A673 (cell line): Measurements from ENCODE around the gene TERB1. TPM values are rescaled to one million over a fixed set of nuclear protein-coding genes. Genes with fewer than 3 reads are reported as not detected.

Source experiments
- BruUV-seq: library from RNA; stranded (reverse); fragments of 400-500 nt; replicated peaks from 2 replicates; lab custom pipeline; 2021; lab: Mats Ljungman, UMichigan
- CTCF ChIA-PET: fragments of 300-600 bp; sonication (Branson Sonifier 250); formaldehyde crosslinking; loops from one replicate; lab custom pipeline; 2022; ENCODE audit warnings: antibody characterized with exemption; lab: Charles Lee
- POLR2A ChIA-PET: fragments of 300-600 bp; sonication (Branson Sonifier 250); formaldehyde crosslinking; loops from one replicate; lab custom pipeline; 2022; ENCODE audit warnings: antibody characterized with exemption; ENCODE audit not compliant: low non-redundant PET; lab: Charles Lee
- DNase-seq: peaks from one replicate; pipeline ENCODE4 v3.0.0-alpha.2; 2015; ENCODE audit warnings: low spot score
- H3K27ac ChIP-seq: fragments of 200-600 bp; sonication (generic); 2 replicates; pipeline ENCODE4 v1.5.1; 2016; ENCODE audit warnings: mixed run types, low read depth, mild to moderate bottlenecking, mixed read lengths, antibody characterized with exemption, low read length; ENCODE audit not compliant: poor library complexity, severe bottlenecking
- H3K27me3 ChIP-seq: fragments of 200-600 bp; sonication (generic); replicated peaks from 2 replicates; pipeline ENCODE4 v1.6.1; 2017; ENCODE audit warnings: mixed run types, low read depth, mild to moderate bottlenecking, mixed read lengths, antibody characterized with exemption, low read length; ENCODE audit not compliant: insufficient read depth, poor library complexity
- H3K36me3 ChIP-seq: fragments of 200-600 bp; sonication (generic); 2 replicates; pipeline ENCODE4 v1.6.1; 2016; ENCODE audit warnings: mixed run types, mild to moderate bottlenecking, mixed read lengths, antibody characterized with exemption, low read length; ENCODE audit not compliant: insufficient read depth, poor library complexity, severe bottlenecking
- H3K4me1 ChIP-seq: fragments of 200-600 bp; sonication (generic); 2 replicates; pipeline ENCODE4 v1.6.1; 2017; ENCODE audit warnings: mixed run types, mild to moderate bottlenecking, mixed read lengths, antibody characterized with exemption, low read length; ENCODE audit not compliant: insufficient read depth, poor library complexity, severe bottlenecking
- H3K4me3 ChIP-seq: fragments of 200-600 bp; sonication (generic); 2 replicates; pipeline ENCODE4 v1.5.1; 2016; ENCODE audit warnings: low read depth, mixed run types, mild to moderate bottlenecking, mixed read lengths, low read length; ENCODE audit not compliant: poor library complexity, severe bottlenecking
- H3K9me3 ChIP-seq: fragments of 200-600 bp; sonication (generic); 2 replicates; pipeline ENCODE4 v1.6.1; 2016; ENCODE audit warnings: mixed run types, low read depth, mild to moderate bottlenecking, mixed read lengths, antibody characterized with exemption, low read length; ENCODE audit not compliant: poor library complexity, severe bottlenecking
- CTCF ChIP-seq: fragments of 300-800, 200-600 bp; sonication (generic); conservative IDR thresholded peaks from 2 replicates; pipeline ENCODE4 v1.5.1; 2017; ENCODE audit warnings: low read depth, mild to moderate bottlenecking, antibody characterized with exemption, low read length, moderate library complexity, mixed read lengths
- EZH2 ChIP-seq: fragments of 200-600 bp; sonication (generic); IDR thresholded peaks from 2 replicates; pipeline ENCODE4 v1.6.1; 2017; ENCODE audit warnings: borderline replicate concordance, low read depth, mild to moderate bottlenecking, mixed read lengths, antibody characterized with exemption, low read length; ENCODE audit not compliant: poor library complexity, severe bottlenecking
- intact Hi-C: fragments of 100-400 bp; cut with micrococcal nuclease; formaldehyde crosslinking; loops from one replicate; pipeline ENCODE4 v1.10.0; 2022; ENCODE audit not compliant: unreplicated experiment
- total RNA-seq: library from RNA; stranded (reverse); gene quantifications from 2 replicates; pipeline ENCODE4 v1.2.3, GENCODE V29; 2021

Gene TERB1
- total RNA-seq, 1 experiment from 2014 or later: not detected

- H3K27ac ChIP-seq: peak overlapping the region; percentile 70
- POLR2A ChIA-PET: no interaction called here
- DNase-seq: no peak
Measured at GRCh38 chr16:66740533-66740932, 60.9 kb downstream of the TERB1 start.

GRCh38 chr16:66740010-66740409 is 61.4 kb downstream of the TERB1 start:
- Histone ChIP-seq H3K27me3 (no peaks in the 10 kb centered on the region), H3K36me3 (peaks cover 86% of the 10 kb centered on the region), H3K9me3 (no peaks in the 10 kb centered on the region), H3K4me1 (peaks cover 14% of the 10 kb centered on the region), H3K27ac (peak overlapping the region; percentile 25), H3K4me3 (no peak overlapping the region)
- intact Hi-C loops: loop anchor here (2.0 kb wide), 1 partner anchor 333 kb away; no protein-coding TSS in a partner anchor
- POLR2A ChIA-PET: no interaction called here
- no TSS peak for BruUV-seq
- TF ChIP-seq CTCF: peak; percentile 88
- no peak for TF ChIP-seq EZH2
- peak; percentile 68 for DNase-seq
- CTCF ChIA-PET: interaction anchor here (0.7 to 2.4 kb wide), 3 partner anchors 11 to 132 kb away, joined by 3 to 7 read pairs (median 3); partner anchors contain the start of gene DYNC1LI2

More at GRCh38 chr16:66740533-66740932, 60.9 kb downstream of the TERB1 start:
- Histone ChIP-seq H3K27me3 (no peaks in the 10 kb centered on the region), H3K4me1 (peaks cover 14% of the 10 kb centered on the region), H3K9me3 (no peaks in the 10 kb centered on the region), H3K4me3 (no peak overlapping the region), H3K36me3 (peaks cover 86% of the 10 kb centered on the region)
- intact Hi-C loops: loop anchor here (2.0 kb wide), 1 partner anchor 334 kb away; no protein-coding TSS in a partner anchor
- TF ChIP-seq EZH2 (no peak), CTCF (no peak)
- CTCF ChIA-PET: interaction anchor here (0.6 to 2.4 kb wide), 4 partner anchors 11 to 132 kb away, joined by 3 to 7 read pairs (median 4); partner anchors contain the start of gene DYNC1LI2
- no TSS peak for BruUV-seq

GRCh38 chr16:66735891-66736290 is 65.5 kb downstream of the TERB1 start:
- no peaks in the 10 kb centered on the region for H3K9me3 ChIP-seq
- H3K36me3 ChIP-seq: peaks cover 89% of the 10 kb centered on the region
- no peaks in the 10 kb centered on the region for H3K27me3 ChIP-seq
- TF ChIP-seq EZH2 (no peak), CTCF (no peak)
- H3K27ac ChIP-seq: no peak overlapping the region
- BruUV-seq: no TSS peak
- DNase-seq: no peak
- ChIA-PET CTCF (interaction anchor here (0.6 kb wide), 1 partner anchor 197 kb away, joined by 3 read pairs; no protein-coding TSS in a partner anchor), POLR2A (no interaction called here)
- intact Hi-C loops: no loop called here
- no peak overlapping the region for H3K4me3 ChIP-seq
- H3K4me1 ChIP-seq: no peaks in the 10 kb centered on the region
